OCI-LY7 (cell line): ENCODE results near the gene PHF13. TPM values are rescaled to one million over a fixed set of nuclear protein-coding genes. Genes with fewer than 3 reads are reported as not detected.
"Not testable (repeated sequence)": the region's sequence is repeated elsewhere in the genome, so short reads cannot be mapped to it uniquely, and the experiment has no call there.

Source experiments
- BruUV-seq: library from RNA; stranded (reverse); fragments of 400-500 nt; replicated peaks from 2 replicates; lab custom pipeline; 2021; lab: Mats Ljungman, UMichigan
- CTCF ChIA-PET: fragments of 300-600 bp; sonication (Branson Sonifier 250); formaldehyde crosslinking; loops from one replicate; lab custom pipeline; 2022; ENCODE audit warnings: antibody characterized with exemption; ENCODE audit not compliant: unreplicated experiment; lab: Charles Lee
- POLR2A ChIA-PET: fragments of 300-600 bp; sonication (Branson Sonifier 250); formaldehyde crosslinking; loops from one replicate; lab custom pipeline; 2022; ENCODE audit warnings: antibody characterized with exemption; lab: Charles Lee
- DNase-seq: peaks from one replicate; pipeline ENCODE4 v3.0.0-alpha.2; 2015; ENCODE audit warnings: low spot score
- H2AFZ ChIP-seq: fragments of 200-600 bp; sonication (generic), shearing (Covaris generic); 2 replicates; pipeline ENCODE4 v1.6.1; 2014; ENCODE audit warnings: mild to moderate bottlenecking, antibody characterized with exemption, low read length, moderate library complexity
- H3K27ac ChIP-seq: fragments of 200-600 bp; sonication (generic); 2 replicates; pipeline ENCODE4 v1.5.1; 2014; ENCODE audit warnings: mixed run types, low read depth, mild to moderate bottlenecking, moderate library complexity, low read length, inconsistent platforms; ENCODE audit not compliant: poor library complexity, severe bottlenecking
- H3K36me3 ChIP-seq: fragments of 200-600 bp; sonication (generic); 2 replicates; pipeline ENCODE4 v1.6.1; 2014; ENCODE audit warnings: mild to moderate bottlenecking, antibody characterized with exemption, low read length, moderate library complexity, mixed read lengths; ENCODE audit not compliant: insufficient read depth
- H3K4me1 ChIP-seq: fragments of 200-600 bp; sonication (generic); 2 replicates; pipeline ENCODE4 v1.5.1; 2014; ENCODE audit warnings: mild to moderate bottlenecking, low read length; ENCODE audit not compliant: insufficient read depth, poor library complexity, severe bottlenecking
- H3K4me2 ChIP-seq: fragments of 200-600 bp; sonication (generic); 2 replicates; pipeline ENCODE4 v1.6.1; 2014; ENCODE audit warnings: mild to moderate bottlenecking, low read length
- H3K4me3 ChIP-seq: fragments of 200-600 bp; sonication (generic); 2 replicates; pipeline ENCODE4 v1.5.1; 2014; ENCODE audit warnings: mild to moderate bottlenecking, low read depth, low read length; ENCODE audit not compliant: poor library complexity, severe bottlenecking
- H3K79me2 ChIP-seq: fragments of 200-600 bp; sonication (generic); 2 replicates; pipeline ENCODE4 v1.6.1; 2016; ENCODE audit warnings: low read depth, mild to moderate bottlenecking, low read length, moderate library complexity, mixed read lengths; ENCODE audit not compliant: insufficient read depth
- H3K9me2 ChIP-seq: fragments of 200-600 bp; sonication (generic); 2 replicates; pipeline ENCODE4 v1.6.1; 2016; ENCODE audit warnings: mild to moderate bottlenecking, low read length, mixed read lengths; ENCODE audit not compliant: insufficient read depth
- H3K9me3 ChIP-seq: fragments of 200-600 bp; sonication (generic); 2 replicates; pipeline ENCODE4 v1.6.1; 2014; ENCODE audit warnings: mild to moderate bottlenecking, mixed run types, low read length, mixed read lengths
- H4K20me1 ChIP-seq: fragments of 200-600 bp; sonication (generic); 2 replicates; pipeline ENCODE4 v1.6.1; 2014; ENCODE audit warnings: mild to moderate bottlenecking, antibody characterized with exemption, low read length, moderate library complexity, mixed read lengths; ENCODE audit not compliant: insufficient read depth
- EZH2phosphoT487 ChIP-seq: fragments of 200-600 bp; sonication (generic); IDR thresholded peaks from 2 replicates; pipeline ENCODE4 v1.6.1; 2018; ENCODE audit warnings: low read depth, borderline replicate concordance, mild to moderate bottlenecking, mixed run types, antibody characterized with exemption, low read length, moderate library complexity, mixed read lengths
- intact Hi-C: fragments of 100-400 bp; cut with micrococcal nuclease; formaldehyde crosslinking; loops from one replicate; pipeline ENCODE4 v1.10.0; 2022; ENCODE audit not compliant: unreplicated experiment
- total RNA-seq, 2 experiments: library from RNA; depleted of rRNA in 1 of 2; stranded (reverse); fragments of >200 nt in 1 of 2; shearing (Covaris generic) in 1 of 2; gene quantifications; 2 replicates each; pipeline ENCODE4 v1.2.3, GENCODE V29; 2014 to 2022
- TF ChIP-seq, protein P1 (sequence below): fragments of 200-600 bp; sonication (generic); conservative IDR thresholded peaks from 2 replicates; pipeline ENCODE4 v1.5.1; 2014; ENCODE audit warnings: mild to moderate bottlenecking, antibody characterized with exemption, low read length, moderate library complexity, mixed read lengths

Gene PHF13
- total RNA-seq, 2 experiments from 2014 or later: 5.3 to 14.7 TPM

DNA sequence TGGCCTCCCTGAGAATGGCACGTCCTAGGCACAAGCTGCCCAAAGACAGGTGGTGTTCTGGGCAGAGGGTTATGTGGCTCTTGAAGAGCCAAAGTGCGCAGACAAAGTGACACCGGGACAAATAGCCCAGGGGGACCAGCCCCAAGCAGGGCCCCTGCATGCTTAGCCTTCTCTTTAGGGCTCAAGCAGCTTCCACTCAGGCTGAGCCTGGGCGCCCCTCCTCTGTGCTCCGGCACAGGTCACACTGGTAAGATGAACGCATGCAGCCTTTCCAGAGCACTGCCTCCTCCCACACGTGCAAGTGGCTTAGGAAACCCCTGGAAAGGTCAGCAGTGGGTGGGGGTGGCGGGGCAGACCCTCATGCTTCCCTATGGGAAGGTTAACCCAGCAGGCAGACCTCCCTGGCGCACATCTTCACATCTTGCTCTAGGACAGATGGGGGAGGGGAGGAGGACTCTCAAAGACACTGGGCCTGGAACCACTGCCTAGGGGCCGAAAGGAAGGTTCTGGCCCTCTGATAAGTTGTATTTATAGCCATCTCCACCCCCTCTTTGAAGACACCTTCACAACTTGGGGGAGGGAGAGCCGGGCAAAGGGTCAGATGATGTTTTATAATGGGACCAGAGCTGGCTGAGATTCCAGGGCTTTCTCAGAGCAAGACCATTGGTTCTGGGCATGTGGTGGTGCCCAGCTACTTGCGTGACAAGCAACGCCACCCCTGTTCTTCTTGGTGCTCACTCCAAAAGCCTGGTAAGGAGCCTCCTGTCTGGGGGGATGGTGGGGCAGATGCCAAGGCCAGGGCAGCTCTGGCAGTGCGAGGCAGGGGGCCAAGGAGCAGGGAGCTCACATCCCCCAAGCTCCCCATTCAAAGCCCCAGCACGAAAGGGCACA, 16.4 kb upstream of the PHF13 start:
- no peak overlapping the region for H3K27ac ChIP-seq
- peaks cover 28% of the 10 kb centered on the region for H3K4me1 ChIP-seq
- TF ChIP-seq, protein P1, sequence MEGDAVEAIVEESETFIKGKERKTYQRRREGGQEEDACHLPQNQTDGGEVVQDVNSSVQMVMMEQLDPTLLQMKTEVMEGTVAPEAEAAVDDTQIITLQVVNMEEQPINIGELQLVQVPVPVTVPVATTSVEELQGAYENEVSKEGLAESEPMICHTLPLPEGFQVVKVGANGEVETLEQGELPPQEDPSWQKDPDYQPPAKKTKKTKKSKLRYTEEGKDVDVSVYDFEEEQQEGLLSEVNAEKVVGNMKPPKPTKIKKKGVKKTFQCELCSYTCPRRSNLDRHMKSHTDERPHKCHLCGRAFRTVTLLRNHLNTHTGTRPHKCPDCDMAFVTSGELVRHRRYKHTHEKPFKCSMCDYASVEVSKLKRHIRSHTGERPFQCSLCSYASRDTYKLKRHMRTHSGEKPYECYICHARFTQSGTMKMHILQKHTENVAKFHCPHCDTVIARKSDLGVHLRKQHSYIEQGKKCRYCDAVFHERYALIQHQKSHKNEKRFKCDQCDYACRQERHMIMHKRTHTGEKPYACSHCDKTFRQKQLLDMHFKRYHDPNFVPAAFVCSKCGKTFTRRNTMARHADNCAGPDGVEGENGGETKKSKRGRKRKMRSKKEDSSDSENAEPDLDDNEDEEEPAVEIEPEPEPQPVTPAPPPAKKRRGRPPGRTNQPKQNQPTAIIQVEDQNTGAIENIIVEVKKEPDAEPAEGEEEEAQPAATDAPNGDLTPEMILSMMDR: no peak
- TF ChIP-seq EZH2phosphoT487: no peak
- CTCF ChIA-PET: no interaction called here
- peaks cover 36% of the 10 kb centered on the region; the same call in 1 of the 2 replicates for H3K36me3 ChIP-seq
- BruUV-seq: no TSS peak
- H2AFZ ChIP-seq: no peak overlapping the region
- DNase-seq: no peak
- intact Hi-C loops: no loop called here
- no peaks in the 10 kb centered on the region for H4K20me1 ChIP-seq
- POLR2A ChIA-PET: no interaction called here
- no peaks in the 10 kb centered on the region for H3K79me2 ChIP-seq
- no peaks in the 10 kb centered on the region for H3K9me2 ChIP-seq
- no peak overlapping the region for H3K4me2 ChIP-seq
- H3K9me3 ChIP-seq: no peaks in the 10 kb centered on the region
- no peak overlapping the region for H3K4me3 ChIP-seq

DNA sequence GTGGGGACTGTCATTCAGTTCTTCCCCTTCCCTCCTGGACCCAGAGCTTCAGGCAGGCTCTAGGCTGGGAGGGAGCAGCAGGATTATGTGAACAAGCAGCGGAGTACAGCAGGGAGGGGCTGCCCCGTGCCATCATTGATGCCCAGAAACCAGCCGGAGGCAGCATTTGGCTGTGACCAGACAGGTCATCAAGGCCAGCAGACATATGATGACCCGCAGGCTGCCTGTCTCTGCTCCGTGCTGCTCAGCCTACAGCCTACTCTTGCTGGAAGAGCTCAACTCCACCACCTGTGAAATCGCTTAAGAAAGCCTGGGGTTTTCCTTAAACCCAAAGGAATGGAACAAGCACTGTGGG, 15.8 kb upstream of the PHF13 start:
- CTCF ChIA-PET: no interaction called here

DNA sequence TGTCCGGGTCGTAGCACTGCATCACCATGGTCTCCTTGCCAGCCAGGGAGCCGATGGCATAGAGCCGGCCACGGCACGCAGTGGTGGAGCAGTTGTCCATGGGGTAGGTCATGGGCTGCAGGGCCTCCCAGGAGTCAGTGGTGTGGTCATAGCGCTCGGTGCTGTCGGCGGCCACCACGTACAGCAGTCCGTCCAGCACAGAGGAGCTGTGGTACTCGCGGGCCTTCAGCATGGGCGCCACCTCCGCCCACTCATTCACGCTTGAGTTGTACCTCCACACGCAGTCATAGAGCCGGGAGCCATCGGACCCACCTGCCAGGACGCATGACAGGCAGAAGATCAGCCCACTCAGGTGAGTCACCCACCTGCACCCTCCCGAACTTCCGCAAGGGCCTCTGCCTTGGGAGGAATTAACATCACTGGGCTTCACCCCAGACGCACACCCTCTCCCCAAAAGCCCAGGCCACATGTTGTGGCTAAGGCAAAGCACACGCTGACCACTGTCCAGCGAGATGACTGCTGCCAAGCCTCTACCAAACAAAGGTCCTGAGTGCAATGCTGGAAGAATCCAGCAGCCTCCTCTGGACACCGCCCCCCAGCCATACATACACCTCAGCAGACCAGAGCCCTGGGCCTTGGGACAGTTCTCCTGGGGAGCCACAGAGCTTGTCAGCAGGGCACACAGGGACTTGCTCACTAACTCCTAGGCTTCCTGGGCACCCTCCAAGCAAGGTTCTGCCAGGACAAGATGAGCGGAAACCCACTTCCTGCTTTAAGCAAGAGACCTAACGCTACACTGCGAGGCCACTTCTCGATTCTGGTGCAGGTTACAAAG, 14.2 kb upstream of the PHF13 start:
- H3K9me2 ChIP-seq: no peaks in the 10 kb centered on the region
- intact Hi-C loops: no loop called here
- peaks cover 22% of the 10 kb centered on the region; the same call in 1 of the 2 replicates for H3K36me3 ChIP-seq
- no peak overlapping the region for H3K27ac ChIP-seq
- H3K4me3 ChIP-seq: peak overlapping the region; percentile 46
- TF ChIP-seq EZH2phosphoT487: no peak
- TF ChIP-seq, protein P1: no peak
- peak overlapping the region; percentile 82 for H3K4me2 ChIP-seq
- CTCF ChIA-PET: interaction anchor here (1.5 kb wide), 1 partner anchor 19 kb away, joined by 4 read pairs; no protein-coding TSS in a partner anchor
- H3K79me2 ChIP-seq: no peaks in the 10 kb centered on the region
- no peak overlapping the region for H2AFZ ChIP-seq
- peak; percentile 61 for DNase-seq
- BruUV-seq: no TSS peak
- no peaks in the 10 kb centered on the region for H3K9me3 ChIP-seq
- H3K4me1 ChIP-seq: peaks cover 35% of the 10 kb centered on the region
- POLR2A ChIA-PET: interaction anchor here (0.5 to 1.4 kb wide), 3 partner anchors 10 to 368 kb away, joined by 3 to 4 read pairs (median 3); no protein-coding TSS in a partner anchor
- no peaks in the 10 kb centered on the region for H4K20me1 ChIP-seq

More for the DNA sequence above, 15.8 kb upstream of the PHF13 start:
- Histone ChIP-seq H2AFZ (no peak overlapping the region), H3K4me1 (peaks cover 28% of the 10 kb centered on the region), H4K20me1 (no peaks in the 10 kb centered on the region), H3K27ac (no peak overlapping the region), H3K4me3 (no peak overlapping the region), H3K9me3 (no peaks in the 10 kb centered on the region), H3K9me2 (no peaks in the 10 kb centered on the region), H3K4me2 (no peak overlapping the region), H3K79me2 (no peaks in the 10 kb centered on the region), H3K36me3 (peaks cover 36% of the 10 kb centered on the region; the same call in 1 of the 2 replicates)
- TF ChIP-seq EZH2phosphoT487: no peak
- BruUV-seq: no TSS peak
- DNase-seq: no peak
- POLR2A ChIA-PET: no interaction called here
- intact Hi-C loops: no loop called here

DNA sequence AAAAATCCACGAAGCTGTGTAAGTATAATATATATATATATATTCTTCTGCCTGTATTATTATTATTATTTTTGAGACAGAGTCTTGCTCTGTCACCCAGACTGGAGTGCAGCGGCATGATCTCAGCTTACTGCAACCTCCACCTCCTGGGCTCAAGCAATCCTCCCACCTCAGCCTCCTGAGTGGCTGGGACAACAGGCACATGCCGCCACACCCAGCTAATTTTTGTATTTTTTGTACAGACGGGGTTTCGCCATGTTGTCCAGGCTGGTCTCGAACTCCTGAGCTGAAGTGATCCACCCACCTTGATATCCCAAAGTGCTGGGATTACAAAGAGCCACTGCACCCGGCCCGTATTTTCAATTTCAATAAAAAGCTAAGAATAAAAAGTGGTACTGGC, 13.5 kb upstream of the PHF13 start:
- H3K9me2 ChIP-seq, DNase-seq, BruUV-seq, H3K79me2 ChIP-seq, H2AFZ ChIP-seq, intact Hi-C loops, H3K27ac ChIP-seq, H3K9me3 ChIP-seq, H4K20me1 ChIP-seq: not testable (repeated sequence)
- H3K4me2 ChIP-seq: peak overlapping the region; percentile 82
- peaks cover 35% of the 10 kb centered on the region for H3K4me1 ChIP-seq
- ChIA-PET CTCF (interaction anchor here (1.0 to 1.5 kb wide), 2 partner anchors 12 to 20 kb away, joined by 4 read pairs; no protein-coding TSS in a partner anchor), POLR2A (interaction anchor here (1.4 kb wide), 1 partner anchor 11 kb away, joined by 4 read pairs; no protein-coding TSS in a partner anchor)
- H3K36me3 ChIP-seq: peaks cover 22% of the 10 kb centered on the region; the same call in 1 of the 2 replicates
- peak overlapping the region; percentile 71 for H3K4me3 ChIP-seq
